H1 (cell line): ENCODE measurements around the gene CTIF.

Source experiments
- CHD2 ChIP-seq: IDR thresholded peaks from 2 replicates; pipeline ENCODE4 v1.6.1; 2012; ENCODE audit warnings: low read length, improper control_type of control experiment
- EGR1 ChIP-seq: IDR thresholded peaks from 2 replicates; pipeline ENCODE4 v1.6.1; 2011; ENCODE audit warnings: low read depth, low read length, borderline replicate concordance
- EP300 ChIP-seq, 2 experiments: IDR thresholded peaks; 1 replicate in 1 of 2; 2 replicates in 1 of 2; pipeline ENCODE4 v1.6.1; 2011 to 2012; ENCODE audit warnings: low read depth in 2 of 2, low read length in 2 of 2, mild to moderate bottlenecking in 2 of 2, borderline replicate concordance in 1 of 2, inconsistent platforms in 1 of 2, moderate library complexity in 1 of 2
- GABPA ChIP-seq: IDR thresholded peaks from 2 replicates; pipeline ENCODE4 v1.6.1; 2011; ENCODE audit warnings: mild to moderate bottlenecking, low read length, moderate library complexity, borderline replicate concordance; ENCODE audit not compliant: insufficient read depth
- RAD21 ChIP-seq, 2 experiments: IDR thresholded peaks in 1 of 2; conservative IDR thresholded peaks in 1 of 2; 2 replicates each; pipeline ENCODE4 v1.6.1; 2011; ENCODE audit warnings: low read depth in 2 of 2, low read length in 2 of 2, improper control_type of control experiment in 1 of 2, inconsistent platforms in 1 of 2, mild to moderate bottlenecking in 1 of 2, moderate library complexity in 1 of 2
- TEAD4 ChIP-seq: IDR thresholded peaks from 2 replicates; pipeline ENCODE4 v1.6.1; 2012; ENCODE audit warnings: low read depth, low read length, inconsistent platforms, mixed read lengths
- ZNF274 ChIP-seq: IDR thresholded peaks from 2 replicates; pipeline ENCODE4 v1.7.0; 2012; ENCODE audit warnings: low read length, borderline replicate concordance; ENCODE audit errors: extremely low read depth
- TF ChIP-seq, protein P1 (sequence below), 3 experiments: IDR thresholded peaks; 1 replicate in 2 of 3; 2 replicates in 1 of 3; pipeline versions ENCODE4 v1.5.1 to v1.6.1; 2011; ENCODE audit warnings: low read length in 3 of 3, mild to moderate bottlenecking in 3 of 3, inconsistent platforms in 2 of 3, low read depth in 1 of 3, moderate library complexity in 1 of 3; ENCODE audit not compliant: insufficient read depth in 1 of 3; ENCODE audit errors: control extremely low read depth in 1 of 3
- TF ChIP-seq, protein P2 (sequence below): IDR thresholded peaks from 2 replicates; pipeline ENCODE4 v1.6.1; 2011; ENCODE audit warnings: low read length, improper control_type of control experiment

DNA sequence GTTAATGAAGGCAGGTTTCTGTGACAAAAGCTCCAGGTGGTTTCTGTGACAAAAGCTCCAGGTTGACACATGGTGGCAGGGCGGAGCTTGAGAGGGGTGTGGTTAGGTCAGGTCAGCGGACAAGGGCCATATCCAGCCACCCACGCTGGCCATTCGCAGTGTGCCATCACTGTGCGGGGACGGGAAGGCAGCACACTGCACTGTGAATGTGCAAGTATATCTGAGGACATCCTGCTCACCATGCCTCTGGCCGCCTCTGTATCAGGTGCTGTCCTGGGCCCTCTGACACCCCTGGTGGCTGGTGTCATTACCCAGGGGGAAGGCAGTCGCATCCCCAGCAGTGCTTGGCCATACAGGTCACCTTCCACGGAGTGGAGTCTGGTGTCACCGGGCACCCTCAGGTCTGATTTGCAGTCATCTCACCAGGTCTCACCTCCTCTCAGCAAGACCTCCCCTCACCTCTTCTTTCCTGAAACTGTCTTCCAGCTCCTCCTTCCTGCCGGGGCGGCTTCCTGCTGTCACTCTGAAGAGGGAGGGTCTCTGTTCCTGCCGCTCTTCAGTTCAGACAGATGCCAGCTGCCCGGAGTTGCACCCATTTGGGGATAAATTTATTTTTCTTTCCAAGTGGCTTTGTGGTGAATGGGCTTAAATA lies 34.9 kb downstream of the CTIF start:
- TF ChIP-seq ZNF274 (no peak), GABPA (no peak), TEAD4 (no peak), CHD2 (no peak), EGR1 (no peak), RAD21 (IDR thresholded peaks at IDR 0.05 in 1 of 2, conservative IDR thresholded peaks at IDR 0.05 in 1 of 2; ENCODE audit: low read depth in 2 of 2, low read length in 2 of 2) (peak; percentile 5 to 30; a peak in 3 of 4 replicates), EP300 (IDR thresholded peaks at IDR 0.05; ENCODE audit: borderline replicate concordance in 1 of 2, low read depth in 2 of 2, low read length in 2 of 2) (no peak)
- TF ChIP-seq, protein P1, sequence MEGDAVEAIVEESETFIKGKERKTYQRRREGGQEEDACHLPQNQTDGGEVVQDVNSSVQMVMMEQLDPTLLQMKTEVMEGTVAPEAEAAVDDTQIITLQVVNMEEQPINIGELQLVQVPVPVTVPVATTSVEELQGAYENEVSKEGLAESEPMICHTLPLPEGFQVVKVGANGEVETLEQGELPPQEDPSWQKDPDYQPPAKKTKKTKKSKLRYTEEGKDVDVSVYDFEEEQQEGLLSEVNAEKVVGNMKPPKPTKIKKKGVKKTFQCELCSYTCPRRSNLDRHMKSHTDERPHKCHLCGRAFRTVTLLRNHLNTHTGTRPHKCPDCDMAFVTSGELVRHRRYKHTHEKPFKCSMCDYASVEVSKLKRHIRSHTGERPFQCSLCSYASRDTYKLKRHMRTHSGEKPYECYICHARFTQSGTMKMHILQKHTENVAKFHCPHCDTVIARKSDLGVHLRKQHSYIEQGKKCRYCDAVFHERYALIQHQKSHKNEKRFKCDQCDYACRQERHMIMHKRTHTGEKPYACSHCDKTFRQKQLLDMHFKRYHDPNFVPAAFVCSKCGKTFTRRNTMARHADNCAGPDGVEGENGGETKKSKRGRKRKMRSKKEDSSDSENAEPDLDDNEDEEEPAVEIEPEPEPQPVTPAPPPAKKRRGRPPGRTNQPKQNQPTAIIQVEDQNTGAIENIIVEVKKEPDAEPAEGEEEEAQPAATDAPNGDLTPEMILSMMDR (IDR thresholded peaks at IDR 0.05; ENCODE audit: control extremely low read depth in 1 of 3, insufficient read depth in 1 of 3, low read depth in 1 of 3, low read length in 3 of 3) = peak; percentile 23 to 54 (median 47); a peak in 3 of 4 replicates
- TF ChIP-seq, protein P2, sequence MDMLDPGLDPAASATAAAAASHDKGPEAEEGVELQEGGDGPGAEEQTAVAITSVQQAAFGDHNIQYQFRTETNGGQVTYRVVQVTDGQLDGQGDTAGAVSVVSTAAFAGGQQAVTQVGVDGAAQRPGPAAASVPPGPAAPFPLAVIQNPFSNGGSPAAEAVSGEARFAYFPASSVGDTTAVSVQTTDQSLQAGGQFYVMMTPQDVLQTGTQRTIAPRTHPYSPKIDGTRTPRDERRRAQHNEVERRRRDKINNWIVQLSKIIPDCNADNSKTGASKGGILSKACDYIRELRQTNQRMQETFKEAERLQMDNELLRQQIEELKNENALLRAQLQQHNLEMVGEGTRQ = no peak
